HCEC 1CT (cell line): ENCODE data around the gene CLEC19A.

Experiments
- DNase-seq: peaks from one replicate; pipeline ENCODE4 v3.0.0-alpha.2; 2017

Gene CLEC19A

DNA sequence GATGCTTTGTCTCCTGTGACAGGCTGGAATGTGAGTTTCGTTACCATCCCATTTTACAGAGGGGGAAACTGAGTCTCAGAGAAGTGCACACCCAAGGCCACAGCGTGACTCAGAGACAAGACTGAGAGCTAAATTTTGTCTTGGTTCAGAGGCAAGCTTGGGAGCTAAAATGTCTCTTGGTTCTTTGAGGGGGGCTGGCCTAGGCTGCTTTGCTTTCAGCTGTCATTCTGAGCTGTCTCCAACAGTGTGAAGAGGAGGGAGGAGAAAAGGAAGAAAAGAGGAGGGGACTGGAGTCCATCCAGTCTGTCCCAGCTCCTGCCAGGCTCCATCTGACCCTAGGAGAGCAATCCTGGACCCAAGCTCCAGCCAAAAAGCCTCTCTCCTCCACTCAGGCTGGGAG lies at the start of gene CLEC19A:
CLEC19A (plus strand) TSS at position 301 of the 400 bp plus-strand sequence. CDS start 121 bp downstream, outside the sequence.
- no peak for DNase-seq

DNA sequence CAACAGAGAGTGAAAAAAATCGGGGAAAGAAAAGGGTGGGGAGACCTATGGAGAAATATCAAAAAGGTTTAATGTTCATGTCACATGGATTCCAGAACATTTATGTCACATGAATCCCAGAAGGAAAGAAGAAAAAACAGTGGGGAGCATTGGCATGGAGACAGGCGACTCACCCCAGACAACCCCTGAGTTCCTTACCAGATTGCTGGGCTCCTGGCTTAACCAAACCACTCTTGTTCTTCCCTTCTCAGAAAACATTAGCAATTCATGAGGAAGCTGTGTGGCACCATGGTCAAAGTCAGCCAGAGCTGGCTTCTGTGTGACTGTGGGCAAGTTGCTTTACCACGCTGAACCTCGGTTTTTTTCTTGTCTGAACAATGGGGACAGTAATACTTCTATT lies 49.6 kb upstream of the CLEC19A start:
- DNase-seq = no peak

DNA sequence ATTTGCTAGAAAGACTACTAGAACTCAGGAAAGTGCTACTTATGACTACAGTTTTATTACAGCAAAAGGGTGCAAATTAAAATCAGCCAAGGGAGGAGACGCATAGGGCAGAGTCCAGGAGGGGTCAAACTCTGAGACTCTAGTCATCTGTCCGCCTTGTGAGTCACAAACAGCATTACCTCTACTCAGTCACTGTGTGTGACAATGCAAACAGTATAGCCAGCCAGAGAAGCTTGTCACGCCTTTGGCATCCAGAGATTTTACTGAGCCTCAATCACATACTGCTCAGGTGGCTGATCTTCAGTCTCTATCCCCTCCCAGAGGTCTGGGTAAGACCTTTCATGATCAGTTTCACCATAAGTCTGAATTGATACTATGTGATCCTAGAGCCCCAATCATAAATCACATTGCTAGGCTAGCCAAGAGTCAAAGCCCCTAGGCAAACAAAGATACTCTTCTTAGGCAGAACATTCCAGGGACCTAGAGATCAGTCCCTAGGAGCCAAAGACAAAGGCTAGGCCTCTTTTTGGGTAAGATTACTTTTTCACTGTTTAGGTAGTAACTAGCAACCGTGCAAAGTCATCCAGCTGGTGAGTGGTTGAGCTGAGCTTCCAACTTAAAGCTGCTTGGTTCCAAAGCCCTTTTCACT lies 48.8 kb upstream of the CLEC19A start:
- DNase-seq = no peak

DNA sequence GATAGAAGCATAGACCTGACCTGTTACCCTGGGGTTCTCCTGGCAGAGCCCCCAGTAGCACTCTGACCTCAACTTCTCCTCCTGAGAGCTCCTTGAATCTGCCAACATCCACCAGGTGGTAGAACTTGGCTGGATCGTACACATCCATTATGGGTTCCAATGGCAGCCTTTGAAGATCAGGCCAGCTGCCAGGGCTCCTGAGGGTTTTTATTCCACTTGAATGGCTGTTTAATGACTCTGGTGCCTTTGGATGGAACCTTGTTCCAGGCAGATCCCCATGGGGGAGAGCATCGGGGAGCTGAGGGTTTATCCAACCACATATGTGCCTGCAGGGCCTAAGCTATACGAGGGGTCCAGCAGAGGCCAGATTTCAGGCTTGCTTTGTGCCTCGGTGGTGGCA lies 47.1 kb upstream of the CLEC19A start:
- no peak for DNase-seq

DNA sequence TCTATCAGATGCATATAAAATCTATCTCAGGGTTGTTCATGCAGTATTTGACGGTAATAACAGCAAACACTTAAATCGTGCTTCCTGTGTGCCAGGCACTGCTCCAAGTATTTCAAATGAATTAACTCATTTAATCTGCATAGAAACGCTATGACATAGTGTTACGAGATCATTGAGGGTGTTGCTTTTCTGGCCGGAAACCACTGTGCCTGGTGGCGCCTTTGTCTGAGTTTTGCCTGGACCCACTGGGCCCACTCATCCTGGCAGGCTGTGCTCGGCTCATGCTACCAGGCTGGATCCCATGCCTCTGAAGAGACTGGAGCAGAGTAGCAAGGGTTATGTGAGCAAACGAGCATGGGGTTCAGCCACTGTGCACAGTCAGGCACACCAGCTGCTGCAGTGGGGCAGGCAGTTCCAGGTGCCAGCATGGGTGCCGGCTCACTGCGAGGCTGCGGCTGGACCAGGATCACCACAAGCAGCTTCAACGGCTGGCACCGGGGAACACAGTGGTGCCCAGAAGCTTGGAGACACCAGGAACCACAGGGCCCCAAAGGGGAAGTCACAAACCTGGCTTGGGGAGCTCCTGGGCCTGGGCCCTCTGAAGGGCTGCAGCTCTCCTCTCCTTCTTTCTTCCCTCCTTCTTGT lies 45.9 kb upstream of the CLEC19A start:
- no peak for DNase-seq

DNA sequence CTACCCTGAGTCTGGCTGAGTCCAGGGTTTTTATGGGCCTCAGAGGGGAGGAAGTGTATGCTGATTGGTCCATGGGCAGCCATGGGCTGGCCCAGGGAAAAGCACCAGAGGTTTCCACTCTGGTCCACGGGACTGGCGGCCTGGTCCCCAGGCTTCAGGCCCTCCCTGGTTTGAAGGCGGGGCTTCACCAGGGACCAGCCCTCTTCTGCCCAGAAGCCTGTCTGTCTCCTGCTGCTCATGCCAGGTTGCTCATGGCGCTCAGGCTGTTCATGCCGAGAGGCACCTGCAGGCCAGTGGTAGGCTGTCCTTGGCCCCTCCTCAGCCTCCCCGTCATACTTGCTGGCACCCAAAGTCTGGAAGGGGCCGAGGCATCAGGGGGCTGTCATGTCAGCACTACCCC lies 45.0 kb upstream of the CLEC19A start:
- no peak for DNase-seq

DNA sequence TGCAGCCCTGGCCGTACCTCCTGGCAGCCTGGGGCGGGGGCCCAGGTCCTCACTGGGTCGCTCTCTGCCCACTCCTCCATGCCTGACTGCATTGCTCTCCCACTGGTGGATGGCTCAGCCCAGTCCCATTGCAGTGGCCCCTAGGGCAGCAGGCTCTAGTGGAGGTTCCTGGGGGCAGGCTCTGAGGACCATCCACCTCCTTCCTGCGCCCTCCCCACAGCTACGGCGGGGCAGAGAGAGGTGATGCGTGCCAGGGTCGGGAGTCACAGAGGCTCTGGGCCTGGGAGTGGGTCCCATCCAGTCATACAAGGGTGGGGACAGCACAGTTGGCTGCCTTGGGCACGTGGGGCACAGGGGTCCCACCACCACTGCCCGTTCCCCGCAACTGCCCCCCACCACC lies 44.0 kb upstream of the CLEC19A start:
- DNase-seq = no peak

DNA sequence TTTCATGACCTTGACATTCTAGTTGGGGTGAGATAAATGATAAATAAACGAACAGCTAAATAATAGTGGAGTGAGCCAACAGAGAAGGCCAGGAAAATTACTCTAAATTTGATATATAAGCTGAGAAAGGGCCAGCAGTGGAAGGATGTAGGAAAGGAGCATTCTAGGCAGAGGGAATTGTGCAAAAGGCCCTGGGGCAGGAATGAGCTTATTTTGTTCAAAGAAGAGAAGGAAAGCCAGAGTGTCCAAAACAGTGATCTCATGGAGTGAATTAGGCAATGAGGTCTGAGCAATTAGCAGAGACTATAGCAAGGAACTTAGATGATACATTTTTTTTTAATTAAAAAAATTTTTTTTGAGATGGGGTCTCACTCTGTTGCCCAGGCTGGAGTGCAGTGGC lies 43.3 kb upstream of the CLEC19A start:
- no peak for DNase-seq

DNA sequence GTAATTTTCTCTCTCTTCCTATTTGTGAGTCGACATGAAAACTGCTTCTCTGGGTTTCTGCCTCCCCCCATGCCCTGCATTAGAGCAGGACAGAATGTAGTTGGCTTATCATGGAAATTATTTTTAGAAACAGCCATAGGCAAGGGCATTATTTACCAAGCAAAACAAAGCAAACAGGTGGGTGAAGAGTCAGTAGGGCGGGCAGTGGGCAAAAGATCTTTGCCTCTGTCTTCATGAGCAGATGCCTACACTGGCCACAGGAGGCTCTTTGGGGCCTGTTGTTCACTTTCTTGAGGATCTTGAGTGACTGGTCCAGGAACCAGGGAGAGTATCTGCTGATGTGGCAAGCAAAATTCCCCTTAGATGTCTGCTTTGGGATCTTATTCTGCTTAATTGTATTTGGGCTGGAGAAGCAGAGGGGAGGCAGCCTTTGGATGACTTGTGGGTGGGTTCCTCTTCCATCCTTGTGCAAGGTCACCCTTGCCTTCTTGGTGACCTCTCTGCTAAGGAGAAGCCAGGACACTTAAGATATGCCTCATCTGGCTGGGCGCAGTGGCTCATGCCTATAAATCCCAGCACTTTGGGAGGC lies 42.5 kb upstream of the CLEC19A start:
- DNase-seq = no peak

DNA sequence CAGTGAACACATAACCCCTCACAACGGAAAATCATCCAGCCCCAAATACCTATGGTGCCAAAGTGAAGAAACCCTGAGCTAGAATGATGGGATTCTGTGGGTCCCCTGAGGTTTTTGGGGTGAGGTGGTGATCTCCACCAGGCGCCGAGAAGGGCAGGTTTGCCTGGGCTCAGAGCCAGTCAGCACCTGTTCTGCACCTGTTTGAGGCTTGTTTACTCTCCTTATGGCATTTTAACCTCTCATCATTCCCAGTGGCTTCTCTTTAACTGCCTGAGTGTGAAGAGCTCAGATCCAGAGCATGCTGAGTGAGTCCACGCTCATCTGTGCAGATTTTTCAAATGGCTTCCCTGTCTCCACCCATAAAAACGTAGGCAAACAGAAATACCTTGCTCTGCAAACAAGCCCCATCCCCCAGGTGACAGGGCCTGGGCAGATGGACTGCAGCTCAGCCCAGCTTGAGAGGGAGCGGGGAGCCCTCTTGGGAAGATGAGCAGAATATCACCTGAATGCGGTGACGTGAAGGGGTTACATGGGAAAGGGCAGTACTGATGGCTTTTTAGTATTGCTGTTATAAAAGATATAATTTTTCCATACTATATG lies 40.1 kb upstream of the CLEC19A start:
- DNase-seq = no peak

DNA sequence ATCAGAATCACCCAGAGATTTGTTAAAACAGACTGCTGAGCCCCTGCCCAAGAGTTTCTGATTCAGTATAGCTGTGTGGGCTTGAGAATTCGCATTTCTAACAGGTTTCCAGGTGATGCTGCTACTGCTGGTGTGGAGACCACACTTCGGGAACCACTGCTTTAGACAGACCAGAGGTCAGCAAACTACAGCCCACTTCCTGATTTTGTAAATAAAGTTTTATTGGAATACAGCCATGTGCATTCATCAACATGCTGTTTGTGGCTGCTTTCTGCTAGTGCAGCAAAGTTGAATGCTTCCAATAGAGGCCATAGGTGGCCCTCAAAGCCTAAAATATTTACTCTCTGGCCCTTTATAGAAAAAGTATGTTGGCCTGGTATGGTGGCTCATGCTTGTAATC lies 32.6 kb upstream of the CLEC19A start:
- no peak for DNase-seq

DNA sequence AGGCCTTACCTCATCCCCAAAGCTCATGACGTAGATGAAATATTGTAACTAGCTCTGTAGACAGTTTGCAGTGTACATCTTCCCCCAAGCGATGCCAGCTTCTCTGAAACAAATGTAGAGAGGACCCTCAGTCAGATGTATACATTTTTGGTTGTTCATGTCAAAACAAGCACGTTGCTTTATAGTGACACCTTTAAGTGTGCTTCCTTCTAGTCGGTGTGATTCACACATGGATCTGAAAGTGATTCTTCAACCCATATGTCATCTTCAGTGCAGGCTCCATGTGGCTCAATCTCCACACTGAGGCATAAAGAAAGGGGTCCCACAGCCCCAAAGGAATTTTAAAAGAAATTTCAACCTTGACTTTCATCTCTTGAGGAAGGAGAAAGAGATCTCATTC lies 30.9 kb upstream of the CLEC19A start:
- DNase-seq = no peak

DNA sequence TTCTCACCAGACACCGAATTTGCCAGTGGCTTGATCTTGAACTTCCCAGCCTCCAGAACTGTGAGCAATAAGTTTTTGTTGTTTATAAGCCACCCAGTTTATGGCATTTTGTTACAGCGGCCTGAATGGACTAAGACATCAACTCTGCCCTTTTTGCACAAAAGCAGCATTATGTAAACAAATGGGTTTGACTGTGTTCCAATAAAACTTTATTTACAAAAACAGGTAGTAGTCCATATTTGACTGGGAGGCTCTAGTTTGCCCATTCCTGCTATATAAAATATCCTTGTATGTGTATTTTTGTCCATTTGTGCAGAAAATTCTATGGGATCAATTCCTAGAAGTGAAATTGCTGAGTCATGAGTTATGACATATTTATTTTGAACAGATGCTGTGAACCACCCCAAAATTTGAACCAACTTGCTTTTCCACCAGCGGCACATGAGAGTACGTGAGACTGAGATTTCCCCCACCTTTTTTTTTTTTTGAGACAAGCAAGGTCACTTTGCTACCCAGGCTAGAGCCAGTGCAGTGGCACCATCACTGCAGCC lies 21.3 kb upstream of the CLEC19A start:
- no peak for DNase-seq

DNA sequence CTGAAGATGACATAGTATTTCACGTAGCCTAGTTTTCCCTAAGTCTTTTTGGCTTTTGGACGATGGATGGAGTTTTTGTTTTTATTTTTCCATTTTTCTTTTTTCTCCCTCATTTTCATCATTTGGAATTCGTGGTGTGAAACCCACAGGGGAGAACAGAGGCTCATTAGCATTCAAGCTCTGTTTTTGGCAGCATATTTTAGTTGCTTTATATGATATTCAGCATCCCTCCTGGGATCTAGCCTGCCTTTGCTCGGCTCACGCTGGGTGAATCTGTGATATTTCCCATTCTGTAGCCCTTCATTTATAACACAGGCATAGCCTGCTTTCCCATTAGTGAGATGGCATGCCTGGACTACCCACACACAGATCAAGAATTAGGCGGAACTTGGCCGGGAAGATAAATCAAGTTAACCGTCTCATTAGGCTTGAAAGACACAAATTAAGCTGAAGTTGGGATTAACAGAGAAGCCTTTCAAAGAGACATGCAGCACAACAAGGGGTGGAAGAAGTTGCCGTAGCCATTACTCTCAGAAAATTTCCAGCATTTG lies 20.1 kb upstream of the CLEC19A start:
- no peak for DNase-seq

DNA sequence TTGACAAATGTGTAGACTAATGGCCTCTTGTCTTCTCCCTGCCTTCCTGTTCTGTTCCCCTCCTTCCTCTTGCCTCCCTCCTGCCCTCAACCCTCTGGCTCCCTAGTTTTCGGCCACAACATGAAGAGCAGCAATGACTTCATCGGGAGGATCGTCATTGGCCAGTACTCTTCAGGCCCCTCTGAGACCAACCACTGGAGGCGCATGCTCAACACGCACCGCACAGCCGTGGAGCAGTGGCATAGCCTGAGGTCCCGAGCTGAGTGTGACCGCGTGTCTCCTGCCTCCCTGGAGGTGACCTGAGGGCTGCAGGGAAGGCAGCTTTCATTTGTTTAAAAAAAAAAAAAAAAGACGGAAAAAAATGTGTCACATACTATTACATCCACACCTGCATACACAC lies 18.8 kb upstream of the CLEC19A start:
- DNase-seq = no peak

DNA sequence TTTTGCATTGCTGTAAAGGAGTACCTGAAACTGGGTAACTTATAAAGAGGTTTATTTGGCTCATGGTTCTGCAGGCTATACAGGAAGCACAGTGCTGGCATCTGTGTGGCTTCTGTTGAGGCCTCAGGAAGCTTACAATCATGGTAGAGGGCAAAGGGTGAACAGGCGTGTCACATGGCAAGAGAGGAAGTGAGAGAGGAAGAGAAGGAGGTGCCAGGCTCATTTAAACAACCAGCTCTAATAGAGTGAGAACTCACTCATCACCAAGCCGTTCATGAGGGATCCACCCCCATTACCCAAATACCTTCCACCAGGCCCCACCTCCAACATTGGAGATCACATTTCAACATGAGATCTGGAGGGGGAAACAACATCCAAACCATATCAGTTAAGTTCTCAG lies 16.4 kb upstream of the CLEC19A start:
- no peak for DNase-seq

DNA sequence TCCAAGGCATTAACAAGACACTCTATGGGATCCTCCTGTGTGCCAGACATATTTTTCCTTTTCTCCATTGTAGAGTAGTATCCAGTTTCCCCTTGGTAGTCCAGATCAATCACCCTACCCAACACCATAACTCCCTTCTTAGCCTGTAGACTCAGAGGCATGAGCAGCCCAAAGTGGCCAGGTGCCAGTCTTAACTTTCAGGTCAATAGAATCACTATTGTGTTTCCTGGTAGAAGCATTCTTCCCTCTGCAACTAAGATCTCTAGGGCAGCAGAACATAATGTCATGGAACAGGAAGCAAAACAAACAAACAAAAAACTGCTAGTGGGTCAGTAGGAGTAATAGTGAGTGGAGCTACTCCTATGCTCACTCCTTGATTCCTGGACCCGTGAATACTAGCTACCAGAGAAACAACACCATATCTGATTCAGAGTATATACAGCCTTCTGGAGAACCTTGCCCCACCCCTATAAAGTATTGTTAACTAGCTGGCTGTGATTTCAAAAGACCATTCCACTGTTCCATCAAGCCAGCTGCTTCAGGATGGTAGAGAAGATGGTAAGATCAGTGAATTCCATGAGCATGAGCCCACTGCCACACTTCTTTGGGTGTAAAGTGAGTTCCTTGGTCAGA lies 11.2 kb upstream of the CLEC19A start:
- DNase-seq = no peak

DNA sequence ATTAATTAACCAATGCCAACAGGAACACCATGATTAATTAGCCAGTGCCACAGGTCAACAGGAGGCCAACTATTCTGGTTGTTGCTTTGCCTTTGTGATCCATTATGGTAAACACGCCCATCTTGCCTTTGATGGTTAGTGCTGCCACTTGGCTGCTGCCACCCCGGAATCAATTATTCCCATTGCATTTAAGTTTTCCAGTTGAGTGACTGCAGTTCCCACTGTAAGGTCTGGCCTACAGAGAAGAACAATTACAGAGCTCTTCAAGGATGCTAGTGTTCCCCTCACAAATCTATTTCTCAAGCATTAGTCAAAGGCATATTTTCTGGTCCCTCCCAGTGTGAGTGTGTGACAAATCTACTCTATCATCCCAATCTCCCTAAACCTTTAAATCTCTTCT lies 7.1 kb upstream of the CLEC19A start:
- no peak for DNase-seq

DNA sequence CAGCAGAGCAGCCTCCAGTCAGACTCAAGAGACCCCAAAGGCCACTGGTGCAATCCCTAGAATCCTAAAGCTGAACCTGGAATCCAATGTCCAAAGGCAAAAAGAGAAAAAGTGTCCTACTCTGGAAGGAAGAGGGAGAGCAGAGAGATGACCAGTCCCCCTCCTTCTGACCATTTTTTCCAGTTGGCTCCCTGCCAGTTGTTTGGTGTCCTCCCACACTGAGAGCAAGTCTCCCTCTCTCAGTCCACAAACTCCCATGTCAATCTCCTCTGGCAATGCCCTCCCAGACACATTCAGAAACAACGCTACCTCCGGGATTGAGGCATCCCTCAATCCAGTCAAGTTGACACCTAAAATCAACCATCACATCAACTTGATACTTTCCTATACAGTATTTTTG lies 4.3 kb upstream of the CLEC19A start:
- DNase-seq = no peak

DNA sequence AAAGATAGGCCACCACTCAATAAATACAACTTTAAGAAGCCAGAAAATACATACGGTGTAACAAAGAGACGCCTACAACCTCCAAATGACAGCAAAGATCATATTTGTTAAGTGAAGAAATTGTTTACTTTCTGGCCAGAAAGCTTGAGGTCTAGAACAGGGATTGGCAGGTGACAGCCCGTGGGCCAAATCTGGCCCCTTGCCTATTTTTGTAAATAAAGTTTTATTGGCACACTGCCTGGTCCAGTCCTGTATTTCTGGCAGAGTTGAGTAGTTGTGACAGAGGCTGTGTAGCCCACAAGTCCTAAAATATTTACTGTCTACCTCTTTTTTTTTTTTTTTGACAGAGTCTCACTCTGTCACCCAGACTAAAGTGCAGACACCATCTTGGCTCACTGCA lies 3.4 kb upstream of the CLEC19A start:
- no peak for DNase-seq

DNA sequence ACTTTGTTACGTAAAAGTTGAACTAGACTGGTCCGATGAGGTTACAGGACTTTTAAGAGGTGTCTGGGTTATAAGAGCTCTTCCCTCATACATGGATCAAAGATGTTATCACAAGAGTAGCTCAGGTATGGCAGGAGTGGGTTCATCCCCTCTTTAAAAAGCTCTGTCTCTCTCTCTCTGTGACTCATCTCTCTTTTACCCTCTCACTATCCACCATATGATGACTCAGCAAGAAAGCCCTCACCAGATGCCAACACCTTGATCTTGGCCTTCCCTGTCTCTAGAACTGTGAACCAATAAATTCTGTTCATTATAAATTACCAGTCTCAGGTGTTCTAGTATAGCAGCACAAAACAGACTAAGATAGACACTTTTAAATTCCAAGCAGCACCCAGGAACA lies 1.9 kb upstream of the CLEC19A start:
- no peak for DNase-seq

DNA sequence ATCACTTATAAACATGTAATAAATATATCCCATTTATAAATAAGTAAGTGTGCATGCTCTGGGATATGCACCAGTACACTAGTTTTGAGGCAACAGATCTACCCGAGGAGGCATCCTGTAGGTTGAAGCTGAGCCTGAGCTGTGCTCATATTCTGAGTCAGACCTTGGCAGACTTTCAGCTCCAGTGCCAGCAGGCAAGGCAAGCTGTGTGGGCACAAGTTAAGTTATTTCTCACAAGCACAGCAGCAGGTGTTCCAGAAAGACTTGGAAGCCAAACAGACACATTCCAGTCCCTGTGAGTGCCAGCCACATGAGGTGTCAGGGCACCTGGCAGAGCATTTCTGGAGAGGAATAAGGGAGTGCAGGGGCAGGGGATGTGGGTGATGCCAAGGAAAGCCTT lies 1.3 kb upstream of the CLEC19A start:
- no peak for DNase-seq

DNA sequence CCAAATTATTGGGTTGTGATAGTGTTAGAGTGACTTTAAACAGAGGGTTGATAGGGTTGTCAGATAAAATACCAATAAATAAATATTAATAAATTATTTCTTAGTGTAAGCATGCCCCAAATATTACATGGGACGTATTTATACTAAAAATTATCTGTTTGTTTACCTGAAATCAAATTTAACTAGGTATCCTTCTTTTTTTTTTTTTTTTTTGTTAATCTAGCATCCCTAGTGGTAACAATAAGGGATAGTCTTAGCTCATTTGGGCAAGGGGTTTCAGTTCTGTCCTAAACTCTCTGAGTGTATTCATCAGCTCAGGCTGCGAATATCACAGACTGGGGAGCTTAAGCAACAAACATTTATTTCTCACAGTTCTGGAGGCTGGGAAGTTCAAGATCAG lies 1.3 kb downstream of the CLEC19A start:
- no peak for DNase-seq
